HG03139 (cell line): ENCODE data around the gene ILDR2.
A peak's percentile ranks its signal among the peaks of the same experiment; 100 is the strongest.

ENCODE experiments used
- ATAC-seq: cut with Tn5 transposase; IDR thresholded peaks from one replicate; pipeline ENCODE4 v1.9.1; 2021; ENCODE audit not compliant: unreplicated experiment

ILDR2 gene

DNA sequence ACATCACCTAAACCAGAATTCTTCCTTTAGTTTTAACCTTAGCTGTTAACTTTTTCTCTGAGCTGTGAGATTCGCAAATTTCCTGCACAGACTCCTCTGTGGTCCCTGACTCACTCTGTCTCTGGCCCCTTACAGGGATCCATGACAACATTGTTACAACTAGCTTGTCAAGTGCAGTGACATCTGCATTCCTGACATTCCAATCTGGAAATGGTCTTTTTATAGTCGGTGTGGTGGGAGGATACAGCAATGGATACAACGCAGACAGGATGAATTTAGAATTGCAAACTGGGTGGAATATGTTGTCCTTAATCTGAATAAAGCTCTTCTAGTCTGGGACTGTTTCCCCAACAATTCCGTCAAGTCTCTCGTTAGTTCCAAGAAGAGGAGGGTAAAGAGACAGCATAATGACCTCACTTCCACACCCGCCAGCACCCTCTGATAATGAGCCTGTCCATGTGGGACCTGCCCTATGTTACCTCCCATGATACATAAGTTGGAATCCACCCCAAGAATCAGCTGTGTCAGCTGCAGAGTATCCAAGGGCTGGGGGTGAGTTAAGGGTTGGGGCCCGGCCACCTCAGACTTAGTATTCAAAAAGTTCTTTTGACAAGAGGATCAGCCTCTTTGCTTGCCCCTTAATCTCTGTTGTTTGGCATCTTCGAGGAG lies 49.4 kb downstream of the ILDR2 start:
- ATAC-seq, result no peak

DNA sequence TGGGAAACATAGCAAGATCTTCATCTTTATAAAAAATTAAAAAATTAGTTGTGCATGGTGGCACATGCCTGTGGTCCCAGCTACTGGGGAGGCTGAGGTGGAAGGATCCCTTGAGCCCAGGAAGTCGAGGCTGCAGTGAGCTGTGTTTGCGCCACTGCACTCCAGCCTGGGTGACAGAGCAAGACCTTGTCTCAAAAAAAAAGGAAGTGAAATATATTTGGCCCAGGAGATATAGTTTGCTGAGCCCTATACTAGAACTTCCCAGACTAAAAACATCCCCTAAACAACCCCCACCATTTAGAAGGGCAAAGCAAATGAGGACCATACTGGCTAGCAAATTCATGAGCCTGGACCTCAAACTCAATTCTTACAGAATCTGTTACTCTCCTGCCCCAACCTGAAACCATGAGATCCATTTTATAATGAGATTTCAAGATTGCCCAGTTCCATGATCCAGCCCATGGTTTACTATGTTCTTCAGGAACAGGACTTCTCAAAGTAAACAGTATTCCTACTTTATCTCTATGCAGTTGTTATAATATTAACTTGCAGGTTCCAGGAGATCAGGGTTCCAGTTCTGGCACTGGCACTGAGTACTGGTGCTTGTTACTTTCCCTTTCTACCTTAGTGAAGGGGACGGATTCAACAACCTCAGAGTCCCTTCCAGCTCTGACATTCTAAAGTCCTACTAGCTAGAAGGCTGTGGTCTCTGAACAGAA lies 50.4 kb downstream of the ILDR2 start:
- ATAC-seq, result peak; percentile 44

DNA sequence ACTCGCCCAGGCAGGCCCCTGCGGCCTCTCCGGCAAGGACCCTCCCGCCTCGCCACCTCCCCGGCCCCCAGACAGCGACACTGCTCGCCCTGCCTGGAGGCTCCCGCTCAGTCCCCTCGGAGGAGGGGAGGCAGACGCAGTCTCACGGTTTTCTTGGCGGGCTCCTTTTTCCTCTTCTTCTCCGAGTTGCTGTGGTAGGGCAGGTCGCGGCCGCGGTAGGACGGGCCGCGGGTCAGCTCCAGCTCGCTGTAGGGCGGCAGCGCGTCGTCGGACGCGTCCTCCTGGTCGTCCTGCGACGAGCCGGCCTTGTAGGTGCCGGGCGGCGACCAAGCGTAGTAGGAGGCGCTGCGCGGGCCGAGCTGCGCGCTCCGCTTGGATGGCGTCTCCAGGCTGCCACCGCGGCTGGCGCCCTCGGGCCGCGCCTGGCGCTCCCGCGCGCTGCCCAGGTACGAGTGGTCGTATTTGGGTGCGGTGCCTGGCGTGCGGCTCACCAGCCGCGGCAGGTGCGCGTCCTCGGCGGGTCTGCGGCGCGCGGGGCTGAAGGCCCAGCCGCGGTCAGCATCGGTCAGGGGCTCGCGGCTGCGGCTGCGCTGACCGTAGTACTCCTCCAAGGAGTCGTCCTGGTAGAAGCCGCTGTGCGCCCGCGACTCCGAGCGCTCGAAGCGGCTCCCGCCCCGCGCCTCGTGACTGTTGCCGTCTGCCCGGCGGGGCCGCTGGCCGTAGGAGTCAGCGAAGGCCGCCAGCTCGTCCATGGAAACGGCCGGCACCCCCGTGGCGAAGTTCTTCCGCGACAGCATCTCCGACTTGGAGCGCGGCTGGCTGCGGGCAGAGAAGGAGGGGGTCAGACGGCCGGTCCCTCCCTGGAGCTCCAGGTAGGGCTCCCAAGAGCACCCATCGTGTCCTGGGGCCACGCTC lies 54.5 kb downstream of the ILDR2 start:
- no peak for ATAC-seq

DNA sequence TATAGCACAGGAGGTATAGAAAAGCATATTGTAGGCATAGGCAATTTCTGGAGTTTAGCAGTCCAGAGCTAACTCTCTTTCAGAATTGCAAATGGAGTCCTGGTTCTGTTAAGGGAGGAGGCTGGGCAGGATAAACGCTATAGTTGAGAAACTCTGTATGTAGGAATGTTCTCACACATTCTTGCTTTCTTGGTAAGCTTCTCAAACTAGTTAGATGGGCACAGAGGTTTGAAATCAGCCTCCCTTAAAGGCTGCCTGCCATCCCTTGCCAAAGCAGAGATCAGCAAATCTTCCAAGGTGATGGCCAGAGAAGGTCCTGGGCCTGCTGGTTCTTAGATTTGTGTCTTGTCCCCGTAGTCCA lies 56.4 kb downstream of the ILDR2 start:
- ATAC-seq, result no peak

DNA sequence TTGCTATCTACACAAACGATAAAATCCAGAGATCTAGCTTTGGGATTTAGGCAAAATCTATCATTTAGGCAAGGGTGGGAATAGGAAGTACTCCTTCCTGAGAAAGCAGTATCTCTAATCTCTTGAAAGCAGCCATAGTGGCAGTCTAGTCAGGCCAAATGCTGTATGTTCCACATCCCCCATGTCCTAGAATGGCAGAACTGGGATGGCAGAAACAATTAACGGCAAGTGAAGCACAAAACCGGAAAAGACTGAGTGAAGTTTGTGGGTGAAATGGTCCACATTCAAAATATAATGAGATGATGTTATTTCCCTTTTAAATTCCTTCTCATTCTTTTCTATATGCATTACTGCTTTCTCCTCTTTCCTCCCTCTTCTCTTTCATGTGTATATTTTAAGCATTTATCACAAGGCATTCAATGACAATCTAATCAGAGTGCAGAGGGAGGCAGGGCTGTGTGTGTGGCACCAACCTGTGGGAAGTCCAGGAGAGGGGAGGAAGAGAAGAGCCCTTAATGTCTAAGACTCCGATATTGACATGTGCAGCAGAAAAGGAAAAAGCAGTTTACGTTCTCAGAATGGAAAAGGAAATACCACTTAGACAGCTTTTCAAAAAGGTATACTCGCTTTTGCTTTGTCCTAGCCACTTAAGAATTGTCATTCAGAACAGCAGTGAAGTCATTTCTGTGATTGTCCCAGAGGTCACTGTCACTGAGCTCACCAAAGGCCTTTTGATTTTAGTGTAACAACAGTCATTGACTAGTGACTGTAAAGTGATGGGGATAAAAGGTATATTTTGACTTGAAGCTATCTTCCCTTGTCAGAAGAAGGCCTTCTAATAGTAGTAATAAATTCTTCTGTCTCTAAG lies 57.0 kb downstream of the ILDR2 start:
- ATAC-seq, result no peak

DNA sequence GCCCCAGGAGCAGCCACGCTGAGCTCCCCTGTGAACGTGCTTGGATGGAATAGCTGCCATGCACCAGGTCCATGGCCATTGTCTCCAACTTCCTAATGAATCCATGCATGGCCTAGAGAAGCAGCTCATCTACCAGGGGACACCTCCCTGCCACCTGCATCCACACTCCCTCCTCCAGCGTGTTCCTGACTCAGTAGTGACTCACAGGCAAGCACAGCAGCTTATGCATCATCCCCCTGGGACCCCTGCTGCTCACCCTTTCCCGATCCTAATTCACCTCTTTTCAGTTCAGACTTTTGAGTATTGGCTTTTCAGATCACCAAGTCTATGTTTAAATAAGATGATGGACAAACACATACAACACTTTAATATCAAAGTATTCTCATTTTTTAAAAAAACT lies 59.4 kb downstream of the ILDR2 start:
- no peak for ATAC-seq

DNA sequence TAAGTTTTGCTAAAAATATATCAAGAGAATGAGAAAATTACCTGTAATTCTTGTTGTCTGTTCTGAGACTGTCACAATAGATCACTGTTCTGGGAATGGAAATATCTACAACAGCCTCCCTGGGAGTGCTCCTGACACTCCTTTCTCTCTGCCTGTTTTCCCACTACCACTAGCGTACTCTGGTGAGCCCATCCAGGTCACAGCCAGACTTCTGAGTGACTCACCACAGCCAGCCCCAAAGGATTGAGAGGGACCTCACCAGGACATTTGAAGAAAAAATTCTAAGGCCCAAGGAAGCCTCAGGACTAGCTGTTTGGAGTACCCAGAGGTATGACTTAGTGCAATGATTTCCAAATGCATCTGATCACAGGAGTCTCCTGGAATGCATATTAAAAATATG lies 60.3 kb downstream of the ILDR2 start:
- no peak for ATAC-seq

DNA sequence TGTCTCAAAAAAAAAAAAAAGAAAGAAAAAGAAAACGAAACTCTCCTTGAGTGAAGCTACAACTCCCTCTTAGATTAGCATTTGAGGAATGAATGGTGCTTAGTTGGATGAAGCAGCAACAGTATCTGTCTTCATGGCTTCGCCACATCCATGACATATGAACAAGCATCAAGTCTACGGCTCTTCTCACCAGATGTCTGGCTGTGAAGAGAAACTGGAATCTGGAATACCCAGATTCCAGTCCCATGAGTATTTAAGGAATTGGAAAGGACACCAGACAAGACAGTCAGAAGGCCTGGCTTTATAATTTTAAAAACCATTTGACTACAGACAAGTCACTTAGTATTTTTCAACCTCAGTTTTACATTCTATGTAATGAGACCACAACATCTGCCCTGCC lies 61.2 kb downstream of the ILDR2 start:
- ATAC-seq, result no peak

DNA sequence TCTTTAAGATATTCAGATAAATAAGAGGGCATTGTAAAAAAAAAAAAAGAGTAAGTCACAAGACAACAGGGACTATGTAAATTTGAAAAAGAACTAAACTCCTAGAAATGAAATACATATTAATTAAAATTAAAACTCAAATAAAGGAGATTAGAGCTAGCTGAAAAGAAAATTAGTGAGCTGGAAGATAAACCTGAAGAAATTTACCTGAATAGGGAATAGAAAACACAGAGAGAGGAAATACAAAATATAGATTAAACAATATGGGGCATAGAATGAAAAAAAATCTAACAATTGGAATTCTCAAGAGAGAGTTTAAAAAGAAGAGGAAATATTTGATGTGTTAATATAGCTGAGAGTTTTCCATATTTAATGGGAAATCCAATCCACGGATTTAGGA lies 63.7 kb downstream of the ILDR2 start:
- ATAC-seq, result no peak

DNA sequence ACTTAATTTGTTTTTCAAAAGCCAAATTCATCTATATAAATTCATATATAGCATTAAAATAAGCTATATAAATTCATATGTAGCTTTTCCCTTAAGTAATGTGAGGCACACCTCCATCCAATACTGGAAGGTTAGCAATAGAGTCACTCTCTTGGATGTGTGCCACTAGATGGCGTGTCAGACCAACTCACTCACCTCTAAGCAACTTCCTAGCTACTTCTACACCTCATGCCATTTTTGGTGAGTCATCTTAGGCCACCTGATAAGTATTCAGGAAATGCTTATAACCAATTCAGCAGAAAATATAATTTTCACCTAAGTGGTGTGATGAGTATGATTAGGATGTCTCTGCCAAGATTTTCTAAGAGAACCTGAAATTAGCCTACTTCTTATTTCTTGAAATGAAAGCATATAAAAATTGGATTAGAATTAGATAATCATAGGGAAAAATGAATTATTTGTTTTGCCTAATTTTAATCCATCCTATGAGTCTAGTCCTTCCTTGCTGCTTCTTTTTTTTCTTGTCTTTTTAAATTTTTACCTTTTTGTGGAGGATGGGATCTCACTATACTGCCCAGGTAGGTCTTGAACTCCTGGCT lies 64.8 kb downstream of the ILDR2 start:
- ATAC-seq, result peak; percentile 97

DNA sequence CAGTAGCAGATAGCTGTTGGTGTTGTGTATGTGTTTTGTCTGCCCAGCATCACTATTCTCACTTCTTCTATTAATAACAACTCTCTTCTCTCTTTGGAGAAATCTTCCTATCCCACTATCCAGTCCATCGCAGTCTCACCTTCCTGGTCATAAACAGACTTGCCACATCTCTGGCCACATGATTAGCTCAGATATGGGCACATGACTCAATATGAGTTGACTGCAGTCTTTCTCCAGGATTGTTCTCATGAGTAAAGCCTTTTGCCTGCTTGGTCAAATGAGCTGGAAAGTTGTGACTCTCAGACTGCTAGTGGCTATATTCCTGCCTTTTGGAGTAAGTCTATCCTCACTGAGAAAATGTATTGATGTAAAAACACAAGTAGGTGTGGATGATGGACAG lies 66.4 kb downstream of the ILDR2 start:
- ATAC-seq, result no peak

DNA sequence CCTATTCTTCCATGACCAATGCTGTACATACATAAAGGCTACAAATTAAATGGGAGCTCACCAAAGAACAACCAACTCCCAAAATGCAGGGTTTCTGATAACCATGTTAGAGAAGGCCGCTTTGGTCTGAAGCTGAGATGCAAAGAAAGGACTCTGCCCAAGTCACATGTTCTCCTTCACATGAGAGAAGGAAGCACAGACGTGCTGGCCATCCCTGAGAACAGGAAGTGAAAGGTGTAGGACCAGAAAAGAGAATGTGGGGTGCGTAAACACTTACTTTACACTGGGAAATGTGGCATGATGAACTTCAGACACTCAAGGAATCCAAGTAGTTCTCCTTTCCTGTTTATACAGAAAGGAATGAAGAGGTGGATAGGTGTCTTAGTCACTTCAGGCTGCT lies 67.6 kb downstream of the ILDR2 start:
- ATAC-seq, result peak; percentile 45

DNA sequence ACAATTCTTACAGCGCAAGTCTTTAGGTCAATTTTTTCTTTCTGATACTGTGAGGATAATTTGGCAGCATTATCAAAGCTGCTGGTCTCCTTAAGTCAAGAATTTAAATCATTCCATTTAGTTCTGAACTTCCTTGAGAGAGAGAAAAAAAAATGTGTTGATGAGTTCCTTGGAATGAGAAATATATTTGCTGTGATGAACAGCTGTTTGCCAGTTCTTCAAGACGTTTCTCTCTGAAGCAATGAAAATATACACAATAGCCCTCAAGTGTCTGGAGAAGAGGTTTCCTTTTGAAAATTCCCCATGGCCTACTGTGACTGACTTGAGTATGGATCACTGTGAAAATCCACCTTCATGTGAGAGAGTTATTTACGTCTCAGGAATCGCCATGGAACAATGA lies 68.3 kb downstream of the ILDR2 start:
- ATAC-seq, result no peak

DNA sequence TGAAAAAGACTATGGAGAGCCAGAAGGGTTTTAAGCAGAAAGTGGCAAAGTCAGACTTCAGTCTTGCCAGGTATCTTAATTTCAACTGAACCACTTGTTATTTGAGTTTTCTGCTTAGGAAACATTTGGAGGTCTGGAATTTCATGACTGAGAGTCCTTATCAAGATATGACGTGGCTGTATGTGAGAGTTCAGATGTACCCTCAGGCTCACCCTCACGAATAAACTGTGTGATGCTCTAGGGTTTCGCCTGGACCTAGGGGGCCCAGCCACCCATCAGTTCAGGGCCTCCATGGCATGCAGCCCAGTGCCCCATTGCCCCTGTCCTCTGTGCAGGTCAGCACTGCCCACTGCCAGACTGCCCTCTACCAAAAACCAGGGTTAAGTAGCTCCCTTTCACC lies 68.7 kb downstream of the ILDR2 start:
- ATAC-seq, result no peak

DNA sequence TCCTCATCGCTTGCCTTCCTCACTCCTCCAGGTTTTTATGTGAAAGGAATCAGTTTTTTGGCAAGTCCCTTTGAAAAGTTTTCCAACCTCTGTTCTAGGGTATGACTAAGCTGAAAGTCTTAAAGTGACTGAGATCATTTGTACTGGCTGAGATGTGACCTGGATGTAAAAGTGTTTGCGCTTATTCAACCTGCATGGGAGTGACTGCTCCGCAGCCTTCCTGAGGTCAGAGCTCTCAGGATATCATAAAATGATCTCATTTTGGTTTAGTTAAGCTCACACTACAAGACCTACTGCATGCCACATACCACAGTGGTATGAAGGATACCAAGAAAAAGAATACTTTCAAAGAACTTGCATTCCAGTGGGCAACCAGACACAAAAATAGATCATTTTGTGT lies 69.4 kb downstream of the ILDR2 start:
- ATAC-seq, result no peak

DNA sequence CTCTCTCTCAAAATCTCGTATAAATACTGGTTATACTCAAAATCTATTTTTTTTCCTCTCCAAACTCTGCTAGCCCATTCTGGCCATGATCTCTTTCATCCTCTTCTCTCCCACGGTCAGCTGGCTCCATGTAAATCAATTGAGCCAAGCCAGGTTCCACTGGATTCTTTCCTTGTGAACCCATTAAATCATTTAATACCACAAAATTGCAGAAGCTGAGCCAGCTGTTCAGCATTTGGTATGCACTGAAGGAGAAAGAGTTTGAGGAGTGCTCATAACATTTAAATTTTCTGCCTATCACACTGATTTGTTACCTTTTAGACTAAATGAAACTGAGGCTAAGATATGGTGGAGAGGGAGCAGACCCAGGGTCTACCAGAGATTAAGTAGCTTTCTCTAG lies 70.2 kb downstream of the ILDR2 start:
- no peak for ATAC-seq

DNA sequence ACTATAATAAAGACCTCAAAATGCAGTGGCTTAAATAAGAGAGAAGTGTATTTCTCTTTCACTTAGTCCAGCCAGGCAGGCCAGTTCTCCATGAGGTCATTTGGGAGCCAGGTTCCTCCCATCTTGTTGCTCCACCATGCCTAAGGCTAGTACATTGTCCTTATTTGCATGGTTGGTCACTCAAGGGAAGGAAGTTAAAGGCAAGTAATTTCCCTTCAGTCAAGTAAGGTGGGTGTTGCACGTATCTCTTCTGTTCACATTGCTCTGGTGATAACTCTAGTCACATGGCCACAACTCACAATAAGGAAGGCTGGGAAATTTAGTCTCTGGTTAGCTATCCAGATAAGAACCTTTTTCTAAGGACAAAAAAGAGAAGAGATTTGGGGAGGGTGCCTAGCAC lies 72.1 kb downstream of the ILDR2 start:
- no peak for ATAC-seq

DNA sequence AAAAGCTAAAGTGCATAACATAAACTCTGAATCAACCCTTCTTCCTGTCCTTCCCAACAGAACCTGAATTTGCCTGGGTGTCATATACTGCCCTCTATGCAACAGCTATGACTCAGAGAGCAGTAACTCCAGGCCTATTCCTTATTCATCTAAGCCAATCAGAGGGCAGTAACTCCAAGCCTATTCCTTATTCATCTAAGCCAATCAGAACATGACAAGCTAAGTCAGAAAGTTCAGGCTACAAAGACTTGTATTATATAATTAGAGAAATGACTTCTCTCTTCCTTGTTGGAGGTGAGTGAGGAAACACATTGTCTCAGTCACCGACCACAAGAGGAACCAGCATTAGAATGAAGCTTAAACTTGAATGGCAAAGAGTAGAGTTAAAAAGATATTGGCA lies 73.1 kb downstream of the ILDR2 start:
- ATAC-seq, result no peak

DNA sequence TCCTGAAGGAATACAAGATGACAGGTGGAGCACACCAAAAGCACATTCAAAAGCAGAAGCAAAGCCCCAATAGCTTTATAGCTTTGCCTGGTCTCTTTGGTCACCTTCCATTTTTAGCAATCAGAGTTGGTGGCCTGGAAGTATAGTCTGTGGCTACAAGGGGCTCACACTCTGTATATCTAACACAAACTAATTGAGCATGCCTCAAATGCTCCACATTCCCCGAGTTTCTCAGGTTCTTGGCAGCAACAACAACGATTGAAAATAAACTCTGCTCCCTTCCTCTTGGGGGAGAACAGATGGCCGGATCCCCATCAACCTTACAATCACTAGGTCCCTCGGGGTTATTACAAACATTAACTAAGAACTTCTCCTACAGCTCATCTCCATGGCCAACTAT lies 74.4 kb downstream of the ILDR2 start:
- no peak for ATAC-seq

DNA sequence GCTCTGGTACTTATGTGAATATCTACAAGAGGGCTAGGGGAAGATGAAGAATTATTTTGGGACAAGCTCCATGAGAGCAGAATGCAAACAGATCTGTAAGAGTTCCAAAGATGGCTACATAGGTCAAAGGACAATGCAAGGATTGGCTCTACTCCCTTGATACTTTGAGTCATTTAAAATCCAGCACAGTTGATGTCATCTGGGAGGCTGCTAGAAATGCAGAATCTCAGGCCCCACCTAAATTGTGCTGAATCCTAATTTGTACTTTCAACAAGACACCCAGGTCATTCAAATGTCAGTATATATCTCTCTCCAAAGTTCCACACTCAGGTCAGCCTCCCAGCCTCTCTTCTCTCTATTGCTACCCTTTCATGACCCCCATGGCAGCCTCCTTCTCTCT lies 75.6 kb downstream of the ILDR2 start:
- no peak for ATAC-seq

DNA sequence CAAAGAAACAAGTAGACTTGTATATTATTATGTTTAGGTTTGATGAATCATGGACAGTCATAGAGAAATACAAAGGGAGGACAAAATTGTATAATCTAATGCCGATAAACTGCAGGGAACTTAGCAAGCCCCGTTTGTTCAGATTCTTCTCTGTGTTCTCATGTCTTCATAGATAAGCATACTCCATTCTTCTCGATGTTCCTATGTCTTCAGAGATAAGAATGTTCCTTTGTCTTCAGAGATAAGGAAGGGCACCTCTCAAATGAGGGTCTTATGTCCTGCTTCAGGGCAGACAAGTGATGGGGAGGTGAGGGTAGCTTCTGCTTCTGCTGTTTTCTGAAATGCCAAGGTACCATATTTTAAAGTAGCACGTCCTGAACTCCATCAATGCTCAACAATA lies 79.6 kb downstream of the ILDR2 start:
- no peak for ATAC-seq
